MG63 (cell line): ENCODE results near the gene CFTR. TPM values are rescaled to one million over a fixed set of nuclear protein-coding genes. Genes with fewer than 3 reads are reported as not detected.
A peak's percentile ranks its signal among the peaks of the same experiment; 100 is the strongest.
"Not testable (repeated sequence)": the region's sequence is repeated elsewhere in the genome, so short reads cannot be mapped to it uniquely, and the experiment has no call there.

Experiments
- DNase-seq: peaks from one replicate; pipeline ENCODE4 v3.0.0-alpha.2; 2020
- H3K27me3 ChIP-seq: fragments of 250-450 bp; sonication (Bioruptor Pico); 2 replicates; pipeline ENCODE4 v1.5.1; 2020; ENCODE audit warnings: mild to moderate bottlenecking, moderate library complexity
- H3K36me3 ChIP-seq: fragments of 250-450 bp; sonication (Bioruptor Pico); 2 replicates; pipeline ENCODE4 v1.5.1; 2020; ENCODE audit warnings: mild to moderate bottlenecking, moderate library complexity
- H3K4me3 ChIP-seq: fragments of 250-450 bp; sonication (Bioruptor Pico); 2 replicates; pipeline ENCODE4 v1.5.1; 2020; ENCODE audit warnings: mild to moderate bottlenecking, moderate library complexity
- H3K9me3 ChIP-seq: fragments of 250-450 bp; sonication (Bioruptor Pico); 2 replicates; pipeline ENCODE4 v1.5.1; 2020; ENCODE audit warnings: mild to moderate bottlenecking, moderate library complexity
- total RNA-seq: library from RNA; depleted of rRNA; stranded (reverse); fragments of >200 nt; shearing (Covaris generic); gene quantifications from 2 replicates; pipeline ENCODE4 v1.2.3, GENCODE V29; 2014; ENCODE audit warnings: low replicate concordance; rRNA removed

Gene CFTR
- total RNA-seq: not detected in 2 replicates

DNA sequence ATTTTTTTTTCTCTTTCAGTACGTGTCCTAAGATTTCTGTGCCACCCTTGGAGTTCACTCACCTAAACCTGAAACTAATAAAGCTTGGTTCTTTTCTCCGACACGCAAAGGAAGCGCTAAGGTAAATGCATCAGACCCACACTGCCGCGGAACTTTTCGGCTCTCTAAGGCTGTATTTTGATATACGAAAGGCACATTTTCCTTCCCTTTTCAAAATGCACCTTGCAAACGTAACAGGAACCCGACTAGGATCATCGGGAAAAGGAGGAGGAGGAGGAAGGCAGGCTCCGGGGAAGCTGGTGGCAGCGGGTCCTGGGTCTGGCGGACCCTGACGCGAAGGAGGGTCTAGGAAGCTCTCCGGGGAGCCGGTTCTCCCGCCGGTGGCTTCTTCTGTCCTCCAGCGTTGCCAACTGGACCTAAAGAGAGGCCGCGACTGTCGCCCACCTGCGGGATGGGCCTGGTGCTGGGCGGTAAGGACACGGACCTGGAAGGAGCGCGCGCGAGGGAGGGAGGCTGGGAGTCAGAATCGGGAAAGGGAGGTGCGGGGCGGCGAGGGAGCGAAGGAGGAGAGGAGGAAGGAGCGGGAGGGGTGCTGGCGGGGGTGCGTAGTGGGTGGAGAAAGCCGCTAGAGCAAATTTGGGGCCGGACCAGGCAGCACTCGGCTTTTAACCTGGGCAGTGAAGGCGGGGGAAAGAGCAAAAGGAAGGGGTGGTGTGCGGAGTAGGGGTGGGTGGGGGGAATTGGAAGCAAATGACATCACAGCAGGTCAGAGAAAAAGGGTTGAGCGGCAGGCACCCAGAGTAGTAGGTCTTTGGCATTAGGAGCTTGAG lies at the start of gene CFTR:
CFTR (plus strand) TSS at position 801 of the 830 bp plus-strand sequence. CDS start 70 bp downstream, outside the sequence.
- DNase-seq: peak; percentile 2
- H3K36me3 ChIP-seq: no peaks in the 10 kb centered on the region
- H3K27me3 ChIP-seq: no peaks in the 10 kb centered on the region
- H3K4me3 ChIP-seq: no peak within 1 kb of the TSS
- no peaks in the 10 kb centered on the region for H3K9me3 ChIP-seq

DNA sequence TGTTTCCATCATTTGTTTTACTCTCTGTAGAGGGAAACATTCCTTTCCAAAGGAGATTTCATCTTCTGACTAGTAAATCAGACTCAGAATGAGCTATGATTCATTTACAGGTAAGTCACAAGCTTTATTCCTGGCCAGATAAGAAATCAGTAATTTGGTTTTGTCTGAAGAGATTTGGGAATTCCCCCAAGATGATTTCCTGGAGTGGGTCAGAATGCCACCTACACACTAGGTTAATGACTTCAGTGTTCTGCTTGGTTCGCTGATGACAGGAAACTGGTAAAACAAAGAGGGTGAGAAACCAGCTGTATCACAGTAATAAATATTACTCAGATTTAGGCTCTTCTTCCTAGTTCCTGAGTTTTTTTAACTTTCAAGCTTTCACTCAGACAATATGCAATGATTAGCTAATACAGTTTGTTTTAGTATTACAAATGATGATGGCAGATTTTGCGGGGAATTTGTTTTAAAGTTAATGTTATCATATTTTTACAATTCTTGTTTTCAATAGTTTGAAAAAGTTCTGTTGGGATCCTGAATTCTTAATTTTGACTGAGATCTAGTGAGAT lies 44.3 kb upstream of the CFTR start:
- no peak overlapping the region for H3K4me3 ChIP-seq
- H3K36me3 ChIP-seq: no peaks in the 10 kb centered on the region
- no peaks in the 10 kb centered on the region for H3K9me3 ChIP-seq
- no peak for DNase-seq
- H3K27me3 ChIP-seq: no peaks in the 10 kb centered on the region

DNA sequence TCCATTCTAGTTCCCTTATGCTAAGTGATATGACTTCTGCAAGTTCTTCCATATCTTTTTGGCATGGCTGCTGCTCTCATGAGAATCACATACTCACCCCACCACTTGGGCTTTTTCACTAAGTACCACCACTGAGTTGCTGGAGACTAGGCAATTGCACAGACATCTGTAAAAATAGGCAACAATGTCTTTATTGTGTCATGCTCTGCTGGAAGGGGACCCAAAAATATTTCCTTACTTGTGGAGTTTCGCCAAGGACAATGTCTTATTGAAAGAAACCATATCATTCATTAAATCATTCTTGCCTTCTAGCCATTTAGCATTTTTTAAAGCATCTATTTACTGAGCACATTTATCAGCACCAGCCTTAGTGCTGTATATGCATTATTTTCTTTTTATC lies 35.2 kb upstream of the CFTR start:
- H3K36me3 ChIP-seq: no peaks in the 10 kb centered on the region
- H3K4me3 ChIP-seq: no peak overlapping the region
- H3K9me3 ChIP-seq: no peaks in the 10 kb centered on the region
- DNase-seq: no peak
- H3K27me3 ChIP-seq: no peaks in the 10 kb centered on the region

DNA sequence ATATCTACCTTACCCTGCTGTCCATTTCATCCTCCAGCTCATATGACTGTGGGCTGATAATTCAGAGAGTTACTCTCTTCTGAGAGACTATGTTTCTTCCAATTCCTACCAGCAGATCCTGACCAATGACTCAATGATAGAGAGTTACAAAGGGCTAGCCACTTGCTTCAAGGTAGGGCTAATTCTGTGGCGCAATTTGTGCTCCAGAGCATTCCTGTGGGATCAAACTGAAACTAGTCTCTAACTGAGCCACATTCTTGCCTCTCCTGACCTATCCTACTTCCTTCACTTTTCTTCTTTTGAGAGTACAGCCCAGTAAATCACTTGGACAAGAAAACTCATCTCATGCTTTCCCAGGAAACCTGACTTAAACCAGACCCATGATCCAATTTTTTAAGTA lies 34.6 kb upstream of the CFTR start:
- Histone ChIP-seq H3K9me3 (no peaks in the 10 kb centered on the region), H3K4me3 (no peak overlapping the region), H3K27me3 (no peaks in the 10 kb centered on the region), H3K36me3 (no peaks in the 10 kb centered on the region)
- DNase-seq: no peak

DNA sequence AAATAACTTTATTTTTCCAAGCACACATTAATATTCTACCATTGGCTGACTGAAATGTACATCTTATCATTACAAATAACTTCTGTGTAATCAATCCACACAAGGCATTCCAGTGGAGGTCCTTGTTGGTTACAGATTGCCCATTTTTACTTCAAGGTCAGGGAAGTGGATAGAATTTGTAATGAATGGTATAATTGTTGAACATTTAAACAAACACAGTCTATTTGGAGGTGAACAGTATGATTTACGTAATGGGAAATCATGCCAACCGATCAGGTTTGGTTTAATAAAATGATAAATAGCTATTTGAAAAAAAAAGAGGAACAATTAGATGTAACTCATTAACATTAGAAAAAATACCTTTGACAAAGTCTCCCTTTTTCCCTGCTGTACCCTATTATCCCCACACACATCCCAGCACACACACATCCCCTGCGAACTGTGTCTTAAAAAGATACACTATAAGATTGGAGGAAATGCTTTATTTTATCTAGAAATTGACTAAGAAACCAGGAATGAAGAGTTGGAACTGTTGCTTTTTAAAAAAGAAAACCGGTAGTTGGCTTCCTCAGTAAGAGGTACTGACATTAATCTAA lies 33.5 kb upstream of the CFTR start:
- Histone ChIP-seq H3K36me3 (no peaks in the 10 kb centered on the region), H3K9me3 (peaks cover 2% of the 10 kb centered on the region; the same call in 1 of the 2 replicates), H3K4me3 (no peak overlapping the region), H3K27me3 (no peaks in the 10 kb centered on the region)
- DNase-seq: no peak

DNA sequence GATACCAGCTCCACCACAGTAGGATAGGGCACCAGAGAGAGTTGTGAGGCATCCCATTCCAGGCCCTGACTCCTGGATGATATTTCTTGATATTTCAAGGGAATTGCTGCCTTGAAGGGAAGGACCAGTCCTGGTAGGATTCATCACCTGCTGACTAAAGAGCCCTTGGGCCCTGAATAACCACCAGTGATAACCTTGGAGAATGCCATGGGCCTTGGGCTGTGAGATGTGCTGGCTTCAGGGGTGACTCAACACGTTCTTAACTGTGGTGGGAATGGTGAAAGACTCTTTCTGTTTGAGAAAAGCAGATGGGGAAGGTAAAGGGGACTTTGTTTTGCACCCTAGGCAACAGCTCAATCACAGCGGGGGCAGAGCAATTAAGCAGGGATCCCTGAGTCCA lies 31.2 kb upstream of the CFTR start:
- no peak for DNase-seq
- Histone ChIP-seq H3K4me3 (no peak overlapping the region), H3K9me3 (peaks cover 2% of the 10 kb centered on the region; the same call in 1 of the 2 replicates), H3K27me3 (no peaks in the 10 kb centered on the region), H3K36me3 (no peaks in the 10 kb centered on the region)

DNA sequence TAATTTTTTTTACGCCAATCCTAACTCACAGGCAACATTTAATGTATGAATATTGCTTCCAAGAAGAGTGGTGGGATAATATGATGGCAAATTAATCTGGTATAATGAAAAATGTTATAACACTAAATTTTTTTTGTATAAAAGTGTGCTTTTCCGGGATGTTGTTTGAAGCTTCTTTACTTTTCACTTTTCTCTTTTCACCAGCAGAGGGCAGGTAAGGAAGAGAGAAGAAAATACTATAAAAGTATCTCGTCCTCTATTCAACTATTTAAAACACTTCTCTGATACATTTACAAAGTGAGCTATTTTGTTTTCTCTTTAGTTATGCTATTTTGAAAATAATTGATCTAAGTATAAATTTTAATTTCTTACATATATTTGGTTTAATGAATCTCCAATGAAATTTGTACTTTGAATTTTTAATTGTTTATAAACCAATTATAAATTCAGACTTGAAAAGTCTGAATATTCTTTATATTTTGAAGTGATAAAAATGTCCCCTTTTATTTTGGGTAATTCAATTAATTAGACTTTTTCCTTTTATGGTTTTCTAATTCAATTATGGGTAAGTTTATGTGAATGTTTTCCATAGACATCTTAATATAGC lies 20.7 kb upstream of the CFTR start:
- Histone ChIP-seq H3K36me3 (no peaks in the 10 kb centered on the region), H3K27me3 (no peaks in the 10 kb centered on the region), H3K9me3 (no peaks in the 10 kb centered on the region), H3K4me3 (no peak overlapping the region)
- DNase-seq: no peak

DNA sequence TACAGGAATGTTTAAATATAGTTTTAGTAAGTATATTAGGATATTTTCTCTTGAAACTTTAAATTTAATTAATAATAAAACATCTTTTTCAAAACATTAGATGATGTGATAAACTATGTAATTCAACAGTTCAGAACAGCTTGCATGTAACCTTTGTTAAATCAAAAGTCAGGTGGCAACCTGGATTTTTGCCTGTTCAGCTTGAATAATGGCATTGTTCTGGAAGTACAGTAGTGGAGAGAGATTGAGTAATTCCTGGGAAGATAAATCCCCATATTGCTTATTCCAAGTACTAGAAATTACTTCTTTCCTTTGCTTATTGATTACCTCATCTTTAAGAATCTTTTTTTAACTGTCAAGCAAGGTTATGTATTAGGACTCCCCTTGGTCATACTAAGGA lies 20.1 kb upstream of the CFTR start:
- no peak for DNase-seq
- no peaks in the 10 kb centered on the region for H3K27me3 ChIP-seq
- no peak overlapping the region for H3K4me3 ChIP-seq
- H3K36me3 ChIP-seq: no peaks in the 10 kb centered on the region
- H3K9me3 ChIP-seq: no peaks in the 10 kb centered on the region

DNA sequence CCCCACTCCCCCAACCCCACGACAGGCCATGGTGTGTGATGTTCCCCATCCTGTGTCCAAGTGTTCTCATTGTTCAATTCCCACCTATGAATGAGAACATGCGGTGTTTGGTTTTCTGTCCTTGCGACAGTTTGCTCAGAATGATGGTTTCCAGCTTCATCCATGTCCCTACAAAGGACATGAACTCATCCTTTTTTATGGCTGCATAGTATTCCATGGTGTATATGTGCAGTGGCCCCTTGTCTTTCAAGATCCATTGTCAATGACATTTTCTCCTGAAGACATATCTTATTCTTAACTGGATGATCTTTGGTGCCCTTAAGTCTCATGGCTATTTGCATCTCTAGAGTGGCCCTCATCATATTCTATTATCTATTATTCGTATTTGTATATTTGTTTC lies 19.0 kb upstream of the CFTR start:
- H3K27me3 ChIP-seq, H3K36me3 ChIP-seq, H3K4me3 ChIP-seq, H3K9me3 ChIP-seq, DNase-seq: not testable (repeated sequence)

DNA sequence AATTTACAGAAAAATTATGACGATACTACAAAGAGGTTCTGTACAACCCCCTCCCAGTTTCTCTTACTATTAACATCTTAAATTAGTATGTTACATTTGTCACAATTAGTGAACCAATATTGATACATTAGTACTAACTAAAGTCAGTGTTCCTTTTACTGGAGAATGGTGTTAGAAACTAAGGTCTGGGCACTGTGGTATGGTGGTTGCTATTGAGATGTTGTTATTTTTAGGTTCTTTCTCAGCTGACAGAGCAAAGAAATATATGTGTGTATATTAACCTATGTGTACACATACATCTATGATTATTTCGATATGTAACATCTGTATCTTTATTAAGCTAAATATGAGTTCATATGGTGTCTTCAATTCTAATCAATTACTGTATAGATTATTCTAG lies 11.7 kb upstream of the CFTR start:
- Histone ChIP-seq H3K4me3 (no peak overlapping the region), H3K9me3 (no peaks in the 10 kb centered on the region), H3K27me3 (no peaks in the 10 kb centered on the region), H3K36me3 (no peaks in the 10 kb centered on the region)
- DNase-seq: no peak

DNA sequence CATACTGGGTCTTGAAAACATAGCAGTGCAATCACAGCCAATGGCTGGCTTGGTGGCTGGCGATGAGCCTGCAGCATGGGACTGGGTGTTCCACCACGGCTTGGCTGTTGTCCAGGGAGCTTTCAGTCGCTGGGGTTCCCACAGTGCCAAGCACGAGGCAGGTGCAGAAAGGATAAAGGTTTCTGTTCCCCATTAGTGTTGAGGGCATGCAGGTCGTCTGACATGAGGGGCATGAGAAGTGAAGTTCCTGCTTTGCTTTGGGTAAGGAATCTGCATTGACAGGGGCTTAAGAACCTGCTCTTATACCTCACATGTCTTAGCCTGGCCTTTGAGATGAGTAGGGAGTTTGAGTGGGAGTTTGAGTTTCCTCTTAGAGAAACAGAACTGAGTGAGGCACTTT lies 9.0 kb upstream of the CFTR start:
- no peaks in the 10 kb centered on the region for H3K36me3 ChIP-seq
- no peaks in the 10 kb centered on the region for H3K27me3 ChIP-seq
- no peak overlapping the region for H3K4me3 ChIP-seq
- H3K9me3 ChIP-seq: no peaks in the 10 kb centered on the region
- DNase-seq: no peak

DNA sequence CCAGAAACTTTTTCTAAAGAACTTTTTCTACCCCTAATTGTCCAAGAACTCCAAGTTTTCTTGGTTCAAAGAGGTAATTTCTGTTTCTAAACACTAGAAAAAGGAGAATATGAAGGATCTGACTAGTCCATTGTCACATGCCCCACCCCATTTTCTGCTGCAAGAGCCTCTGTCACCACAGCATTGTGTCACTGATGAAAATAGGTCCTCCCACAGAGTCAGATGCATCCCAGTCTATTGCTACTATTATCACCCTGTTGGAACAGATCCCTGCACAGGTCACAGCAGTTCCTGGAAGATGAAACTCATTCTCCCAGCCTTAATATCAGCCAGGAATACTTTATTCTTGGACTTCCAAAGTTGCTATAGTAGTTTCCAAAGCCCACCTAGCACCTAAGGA lies 7.5 kb upstream of the CFTR start:
- no peaks in the 10 kb centered on the region for H3K27me3 ChIP-seq
- DNase-seq: no peak
- no peaks in the 10 kb centered on the region for H3K36me3 ChIP-seq
- no peak overlapping the region for H3K4me3 ChIP-seq
- no peaks in the 10 kb centered on the region for H3K9me3 ChIP-seq

DNA sequence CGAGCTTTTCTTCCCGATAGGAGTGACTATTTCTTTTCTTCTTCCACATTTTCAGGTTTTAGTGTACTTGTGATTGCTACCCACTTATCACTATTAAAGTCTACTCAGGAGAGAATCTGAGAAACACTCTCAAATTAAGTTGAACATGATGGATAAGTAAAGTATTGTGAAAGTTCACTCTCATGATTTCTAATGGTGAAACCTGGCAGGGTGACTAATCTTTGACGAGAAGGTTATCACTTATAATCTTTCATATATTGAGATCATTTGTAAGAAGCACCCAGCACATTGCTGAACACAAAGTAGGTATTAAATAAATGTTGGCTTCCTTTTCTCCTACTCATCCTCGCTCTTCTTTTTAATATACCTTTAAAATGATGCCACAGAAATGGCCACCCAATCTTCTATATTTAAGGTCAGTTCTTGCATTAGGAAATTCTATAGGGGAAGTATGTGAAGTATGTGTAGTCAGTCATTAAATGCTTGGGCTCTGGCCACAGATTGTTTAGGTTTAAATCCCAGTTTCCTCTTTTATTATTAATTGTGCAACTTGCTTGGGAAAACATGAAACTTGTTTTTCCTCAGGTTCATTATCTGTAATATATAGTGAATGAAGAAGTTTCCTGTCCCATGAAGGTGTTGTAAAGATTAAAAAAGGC lies 3.1 kb upstream of the CFTR start:
- Histone ChIP-seq H3K27me3 (no peaks in the 10 kb centered on the region), H3K36me3 (no peaks in the 10 kb centered on the region), H3K4me3 (no peak overlapping the region), H3K9me3 (no peaks in the 10 kb centered on the region)
- no peak for DNase-seq

DNA sequence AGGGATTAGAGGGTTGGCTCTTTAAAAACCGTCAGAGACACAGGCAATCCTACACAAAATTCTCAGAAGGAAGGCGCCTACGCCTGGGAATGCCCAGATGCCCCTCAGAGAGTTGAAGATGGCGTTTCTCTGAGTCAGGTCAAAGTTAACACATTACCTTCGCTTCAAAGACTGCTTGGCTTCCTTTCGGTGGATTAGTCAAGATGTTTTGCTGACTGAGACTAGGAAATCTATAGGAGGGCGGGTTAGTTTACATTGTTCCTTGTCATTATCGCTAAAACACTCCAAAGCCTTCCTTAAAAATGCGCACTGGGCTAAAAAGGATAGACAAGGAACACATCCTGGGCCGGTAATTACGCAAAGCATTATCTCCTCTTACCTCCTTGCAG lies 995 bp upstream of the CFTR start:
- Histone ChIP-seq H3K4me3 (no peak overlapping the region), H3K36me3 (no peaks in the 10 kb centered on the region), H3K9me3 (no peaks in the 10 kb centered on the region), H3K27me3 (no peaks in the 10 kb centered on the region)
- no peak for DNase-seq

DNA sequence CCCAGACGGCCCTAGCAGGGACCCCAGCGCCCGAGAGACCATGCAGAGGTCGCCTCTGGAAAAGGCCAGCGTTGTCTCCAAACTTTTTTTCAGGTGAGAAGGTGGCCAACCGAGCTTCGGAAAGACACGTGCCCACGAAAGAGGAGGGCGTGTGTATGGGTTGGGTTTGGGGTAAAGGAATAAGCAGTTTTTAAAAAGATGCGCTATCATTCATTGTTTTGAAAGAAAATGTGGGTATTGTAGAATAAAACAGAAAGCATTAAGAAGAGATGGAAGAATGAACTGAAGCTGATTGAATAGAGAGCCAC lies 184 bp downstream of the CFTR start:
- no peaks in the 10 kb centered on the region for H3K27me3 ChIP-seq
- DNase-seq: no peak
- no peaks in the 10 kb centered on the region for H3K9me3 ChIP-seq
- H3K36me3 ChIP-seq: no peaks in the 10 kb centered on the region
- H3K4me3 ChIP-seq: no peak overlapping the region

DNA sequence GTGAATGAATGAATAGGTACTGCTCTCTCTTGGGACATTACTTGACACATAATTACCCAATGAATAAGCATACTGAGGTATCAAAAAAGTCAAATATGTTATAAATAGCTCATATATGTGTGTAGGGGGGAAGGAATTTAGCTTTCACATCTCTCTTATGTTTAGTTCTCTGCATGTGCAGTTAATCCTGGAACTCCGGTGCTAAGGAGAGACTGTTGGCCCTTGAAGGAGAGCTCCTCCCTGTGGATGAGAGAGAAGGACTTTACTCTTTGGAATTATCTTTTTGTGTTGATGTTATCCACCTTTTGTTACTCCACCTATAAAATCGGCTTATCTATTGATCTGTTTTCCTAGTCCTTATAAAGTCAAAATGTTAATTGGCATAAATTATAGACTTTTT lies 1.2 kb downstream of the CFTR start:
- Histone ChIP-seq H3K9me3 (no peaks in the 10 kb centered on the region), H3K36me3 (no peaks in the 10 kb centered on the region), H3K27me3 (no peaks in the 10 kb centered on the region)

DNA sequence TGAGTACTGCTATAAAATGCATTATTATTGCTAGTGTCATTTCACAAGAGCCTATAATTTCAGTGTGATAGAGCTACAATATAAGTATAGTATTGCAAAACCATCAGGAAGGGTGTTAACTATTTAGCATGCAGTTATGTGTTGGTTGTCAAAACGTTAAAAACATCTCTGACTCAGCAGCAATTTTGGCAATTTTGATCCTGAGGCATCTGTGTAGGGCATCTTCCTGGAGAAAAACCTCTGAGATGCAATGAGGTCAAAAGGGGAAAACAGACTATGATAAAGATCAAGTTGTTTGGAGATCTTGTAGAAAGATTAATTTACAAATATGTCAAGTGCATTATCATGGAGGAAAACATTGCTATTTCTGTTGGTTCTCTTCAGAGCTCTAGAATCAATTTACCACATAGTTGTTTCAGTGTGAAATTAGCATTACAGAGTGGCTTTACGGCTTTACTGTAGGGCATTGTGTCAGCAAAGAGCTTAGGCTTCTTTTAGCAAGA lies 5.3 kb downstream of the CFTR start:
- Histone ChIP-seq H3K36me3 (no peaks in the 10 kb centered on the region), H3K9me3 (no peaks in the 10 kb centered on the region), H3K4me3 (no peak overlapping the region), H3K27me3 (no peaks in the 10 kb centered on the region)
- DNase-seq: no peak

More for the DNA sequence above, 1.2 kb downstream of the CFTR start:
- no peak overlapping the region for H3K4me3 ChIP-seq
- DNase-seq: no peak
